Fibroblast of lung (primary cell): ENCODE measurements around the gene CUBN. TPM values are rescaled to one million over a fixed set of nuclear protein-coding genes. Genes with fewer than 3 reads are reported as not detected.
A peak's percentile ranks its signal among the peaks of the same experiment; 100 is the strongest.

Experiments
- DNase-seq, 2 donors: peaks; one replicate each; pipeline versions ENCODE4 v3.0.0 to v3.0.0-alpha.2; 2010; ENCODE audit warnings: low read depth in 2 of 2
- H2AFZ ChIP-seq: 2 replicates; pipeline ENCODE4 v1.5.1; 2012; ENCODE audit warnings: low read length, control low read depth, inconsistent platforms
- H3K27ac ChIP-seq: 2 replicates; pipeline ENCODE4 v1.5.1; 2011; ENCODE audit warnings: low read length, control low read depth; ENCODE audit not compliant: insufficient read depth
- H3K27me3 ChIP-seq: 2 replicates; pipeline ENCODE4 v1.5.1; 2011; ENCODE audit warnings: mild to moderate bottlenecking, low read length; ENCODE audit not compliant: control insufficient read depth, insufficient read depth
- H3K36me3 ChIP-seq: 2 replicates; pipeline ENCODE4 v1.5.1; 2011; ENCODE audit warnings: low read length; ENCODE audit not compliant: control insufficient read depth, insufficient read depth
- H3K4me1 ChIP-seq: 2 replicates; pipeline ENCODE4 v1.5.1; 2011; ENCODE audit warnings: low read length; ENCODE audit not compliant: control insufficient read depth, insufficient read depth; ENCODE audit errors: extremely low read depth
- H3K4me2 ChIP-seq: 2 replicates; pipeline ENCODE4 v1.5.1; 2011; ENCODE audit warnings: low read length, control low read depth; ENCODE audit not compliant: insufficient read depth; ENCODE audit errors: extremely low read depth
- H3K4me3 ChIP-seq, 4 experiments: fragments of 200-600 bp in 1 of 4; sonication (generic) in 1 of 4; replicated peaks in 1 of 4; 2 replicates each; pipeline ENCODE4 v1.5.1; 2011 to 2016; ENCODE audit warnings: low read length in 4 of 4, low read depth in 3 of 4, mild to moderate bottlenecking in 3 of 4, control low read depth in 2 of 4, inconsistent platforms in 1 of 4, mixed read lengths in 1 of 4; ENCODE audit not compliant: insufficient read depth in 1 of 4; ENCODE audit errors: control extremely low read depth in 1 of 4
- H3K79me2 ChIP-seq: 2 replicates; pipeline ENCODE4 v1.5.1; 2012; ENCODE audit warnings: mild to moderate bottlenecking, low read length, inconsistent platforms; ENCODE audit not compliant: control insufficient read depth, insufficient read depth
- H3K9ac ChIP-seq: 2 replicates; pipeline ENCODE4 v1.5.1; 2011; ENCODE audit warnings: mild to moderate bottlenecking, low read length, control low read depth; ENCODE audit not compliant: insufficient read depth
- H3K9me3 ChIP-seq: 2 replicates; pipeline ENCODE4 v1.5.1; 2012; ENCODE audit warnings: low read depth, low read length; ENCODE audit not compliant: control insufficient read depth, insufficient read depth
- H4K20me1 ChIP-seq: 2 replicates; pipeline ENCODE4 v1.5.1; 2011; ENCODE audit warnings: low read length; ENCODE audit not compliant: control insufficient read depth, insufficient read depth; ENCODE audit errors: extremely low read depth
- EZH2 ChIP-seq: IDR thresholded peaks from 2 replicates; pipeline ENCODE4 v1.5.1; 2012; ENCODE audit warnings: low read length, control low read depth, mild to moderate bottlenecking; ENCODE audit errors: missing control alignments
- polyA plus RNA-seq, 2 donors: library from polyadenylated mRNA; depleted of rRNA in 1 of 2; stranded (reverse) in 1 of 2; unstranded in 1 of 2; fragments of >200 nt; gene quantifications; 2 replicates each; pipeline ENCODE4 v1.2.1, GENCODE V29; 2011 to 2012; ENCODE audit warnings: missing spikeins in 1 of 2
- total RNA-seq: library from RNA; depleted of rRNA; stranded (reverse); fragments of >200 nt; gene quantifications from 2 replicates; pipeline ENCODE4 v1.2.1, GENCODE V29; 2014
- TF ChIP-seq, protein P1 (sequence below), 2 donors: IDR thresholded peaks in 1 of 2; conservative IDR thresholded peaks in 1 of 2; 1 replicate in 1 of 2; 2 replicates in 1 of 2; pipeline ENCODE4 v1.5.1; 2011 to 2012; ENCODE audit warnings: low read length in 2 of 2, control low read depth in 1 of 2, inconsistent platforms in 1 of 2, low read depth in 1 of 2, mild to moderate bottlenecking in 1 of 2

CUBN gene
- total and polyA plus RNA-seq, 2 donors (not counting 1 experiment from before 2014, with no cell fraction given): 1.3 to 1.5 TPM

GRCh38 chr10:17035446-17035845, 94.2 kb downstream of the CUBN start:
- no peaks in the 10 kb centered on the region for H3K36me3 ChIP-seq
- no peak overlapping the region for H3K4me2 ChIP-seq
- H3K9ac ChIP-seq: no peak overlapping the region
- TF ChIP-seq, protein P1, sequence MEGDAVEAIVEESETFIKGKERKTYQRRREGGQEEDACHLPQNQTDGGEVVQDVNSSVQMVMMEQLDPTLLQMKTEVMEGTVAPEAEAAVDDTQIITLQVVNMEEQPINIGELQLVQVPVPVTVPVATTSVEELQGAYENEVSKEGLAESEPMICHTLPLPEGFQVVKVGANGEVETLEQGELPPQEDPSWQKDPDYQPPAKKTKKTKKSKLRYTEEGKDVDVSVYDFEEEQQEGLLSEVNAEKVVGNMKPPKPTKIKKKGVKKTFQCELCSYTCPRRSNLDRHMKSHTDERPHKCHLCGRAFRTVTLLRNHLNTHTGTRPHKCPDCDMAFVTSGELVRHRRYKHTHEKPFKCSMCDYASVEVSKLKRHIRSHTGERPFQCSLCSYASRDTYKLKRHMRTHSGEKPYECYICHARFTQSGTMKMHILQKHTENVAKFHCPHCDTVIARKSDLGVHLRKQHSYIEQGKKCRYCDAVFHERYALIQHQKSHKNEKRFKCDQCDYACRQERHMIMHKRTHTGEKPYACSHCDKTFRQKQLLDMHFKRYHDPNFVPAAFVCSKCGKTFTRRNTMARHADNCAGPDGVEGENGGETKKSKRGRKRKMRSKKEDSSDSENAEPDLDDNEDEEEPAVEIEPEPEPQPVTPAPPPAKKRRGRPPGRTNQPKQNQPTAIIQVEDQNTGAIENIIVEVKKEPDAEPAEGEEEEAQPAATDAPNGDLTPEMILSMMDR (conservative IDR thresholded peaks at IDR 0.05 in 1 of 2, IDR thresholded peaks at IDR 0.05 in 1 of 2; ENCODE audit: low read depth in 1 of 2, low read length in 2 of 2): no peak
- no peak for TF ChIP-seq EZH2
- no peaks in the 10 kb centered on the region for H3K79me2 ChIP-seq
- H3K4me1 ChIP-seq: peaks cover 4% of the 10 kb centered on the region
- no peaks in the 10 kb centered on the region for H3K9me3 ChIP-seq
- no peak overlapping the region for H2AFZ ChIP-seq
- no peaks in the 10 kb centered on the region for H4K20me1 ChIP-seq
- H3K27ac ChIP-seq: no peak overlapping the region
- DNase-seq: no peak
- no peaks in the 10 kb centered on the region for H3K27me3 ChIP-seq
- no peak overlapping the region for H3K4me3 ChIP-seq

DNA sequence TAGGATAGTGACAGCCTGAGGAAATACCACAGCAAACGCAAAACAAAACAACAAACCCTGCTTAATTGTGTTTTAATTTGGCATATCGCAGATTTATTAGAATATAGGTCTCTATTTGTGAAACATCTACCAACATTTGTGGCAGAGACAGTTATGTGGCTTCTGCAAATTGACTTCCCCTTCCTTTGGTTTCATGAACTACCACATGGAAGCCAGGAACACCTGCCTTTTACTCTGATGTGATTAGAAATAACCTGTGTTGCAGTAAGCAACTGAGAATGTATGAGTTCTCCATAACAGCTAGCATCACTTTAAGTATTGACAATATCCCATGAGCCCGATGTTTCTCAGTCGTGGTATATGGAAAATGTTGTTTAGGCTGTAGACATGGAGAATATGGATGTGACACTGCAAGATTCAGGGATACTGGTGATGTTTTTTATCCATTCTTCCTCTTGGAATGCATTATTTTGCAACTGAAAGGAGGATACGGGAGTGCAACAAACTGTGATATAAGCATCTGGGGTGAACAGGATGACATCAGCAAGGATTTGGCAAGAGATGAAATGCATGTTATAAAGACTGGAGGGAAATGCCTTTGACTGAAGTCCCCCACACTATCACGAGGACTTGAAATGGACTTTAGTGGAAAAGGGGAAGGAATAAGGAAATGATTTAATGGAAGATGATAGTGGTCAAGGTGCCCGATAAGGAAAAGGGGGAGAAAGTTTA, 95.9 kb downstream of the CUBN start:
- H3K27me3 ChIP-seq: no peaks in the 10 kb centered on the region
- H3K4me1 ChIP-seq: peaks cover 9% of the 10 kb centered on the region
- no peak overlapping the region for H3K9ac ChIP-seq
- H3K4me2 ChIP-seq: no peak overlapping the region
- H3K9me3 ChIP-seq: no peaks in the 10 kb centered on the region
- no peaks in the 10 kb centered on the region for H3K36me3 ChIP-seq
- no peak overlapping the region for H3K4me3 ChIP-seq
- no peaks in the 10 kb centered on the region for H4K20me1 ChIP-seq
- H3K79me2 ChIP-seq: no peaks in the 10 kb centered on the region
- no peak overlapping the region for H2AFZ ChIP-seq
- TF ChIP-seq, protein P1 (conservative IDR thresholded peaks at IDR 0.05 in 1 of 2, IDR thresholded peaks at IDR 0.05 in 1 of 2; ENCODE audit: low read depth in 1 of 2, low read length in 2 of 2): no peak
- no peak for TF ChIP-seq EZH2
- DNase-seq: peak; percentile 27 to 59
- H3K27ac ChIP-seq: no peak overlapping the region

DNA sequence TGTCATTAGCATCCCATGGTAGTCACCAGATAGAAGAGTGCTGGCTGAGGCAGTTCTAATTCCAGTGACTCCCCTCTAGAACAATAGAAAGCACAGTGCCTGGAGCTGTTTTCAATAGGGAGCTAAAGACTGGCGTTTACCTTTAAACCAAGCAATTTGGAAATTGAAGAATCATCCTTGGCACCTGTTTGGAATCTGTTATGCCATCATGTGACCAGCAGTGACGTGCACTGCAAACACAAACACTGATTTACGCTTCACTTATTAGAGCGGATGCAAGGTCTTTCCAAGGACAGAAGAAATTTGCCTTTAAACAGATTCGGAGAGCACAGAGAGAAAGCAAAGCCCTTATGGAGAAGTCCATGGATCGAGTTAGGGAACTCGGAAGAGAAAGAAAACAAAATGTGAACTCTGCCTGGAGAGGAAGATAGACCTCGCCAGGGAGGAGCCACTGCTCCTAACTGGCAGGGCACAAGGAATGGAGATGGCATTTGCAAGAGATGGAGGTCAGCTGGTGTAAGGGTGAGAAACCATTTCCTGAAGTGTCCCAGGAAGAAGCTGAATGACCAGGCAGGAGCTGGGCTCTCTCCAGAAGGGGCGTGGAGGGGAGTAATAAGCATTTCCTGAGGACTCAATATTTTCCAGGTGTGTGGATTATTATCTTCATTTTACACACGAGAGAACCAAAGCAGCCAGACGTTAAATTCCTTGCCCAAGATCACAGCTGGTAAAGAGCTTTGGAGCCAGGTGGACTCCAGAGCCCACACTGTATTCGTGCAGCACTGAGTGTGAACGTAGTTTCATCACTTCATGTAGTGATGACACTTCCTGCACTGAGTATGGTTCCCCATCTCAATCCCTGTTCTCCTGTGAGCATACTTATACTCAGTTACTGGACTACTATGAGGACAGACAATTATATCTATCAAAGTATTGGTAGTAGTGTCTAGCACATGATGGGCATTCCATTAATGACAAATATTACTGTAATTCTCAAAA, 97.7 kb downstream of the CUBN start:
- no peak for TF ChIP-seq EZH2
- TF ChIP-seq, protein P1 (conservative IDR thresholded peaks at IDR 0.05 in 1 of 2, IDR thresholded peaks at IDR 0.05 in 1 of 2; ENCODE audit: low read depth in 1 of 2, low read length in 2 of 2): no peak
- H3K9ac ChIP-seq: no peak overlapping the region
- no peak overlapping the region for H3K4me2 ChIP-seq
- H3K27me3 ChIP-seq: no peaks in the 10 kb centered on the region
- H2AFZ ChIP-seq: no peak overlapping the region
- H3K79me2 ChIP-seq: no peaks in the 10 kb centered on the region
- DNase-seq: no peak
- H3K4me3 ChIP-seq: no peak overlapping the region
- no peaks in the 10 kb centered on the region for H3K36me3 ChIP-seq
- no peak overlapping the region for H3K27ac ChIP-seq
- H3K9me3 ChIP-seq: no peaks in the 10 kb centered on the region
- H3K4me1 ChIP-seq: peaks cover 7% of the 10 kb centered on the region
- no peaks in the 10 kb centered on the region for H4K20me1 ChIP-seq
